Stromal cell of bone marrow (primary cell): ENCODE results near the gene SLX4IP.
A peak's percentile ranks its signal among the peaks of the same experiment; 100 is the strongest.

Source experiments
- DNase-seq: peaks from one replicate; pipeline ENCODE4 v3.0.0-alpha.2; 2012; ENCODE audit warnings: low read depth

The SLX4IP gene

DNA sequence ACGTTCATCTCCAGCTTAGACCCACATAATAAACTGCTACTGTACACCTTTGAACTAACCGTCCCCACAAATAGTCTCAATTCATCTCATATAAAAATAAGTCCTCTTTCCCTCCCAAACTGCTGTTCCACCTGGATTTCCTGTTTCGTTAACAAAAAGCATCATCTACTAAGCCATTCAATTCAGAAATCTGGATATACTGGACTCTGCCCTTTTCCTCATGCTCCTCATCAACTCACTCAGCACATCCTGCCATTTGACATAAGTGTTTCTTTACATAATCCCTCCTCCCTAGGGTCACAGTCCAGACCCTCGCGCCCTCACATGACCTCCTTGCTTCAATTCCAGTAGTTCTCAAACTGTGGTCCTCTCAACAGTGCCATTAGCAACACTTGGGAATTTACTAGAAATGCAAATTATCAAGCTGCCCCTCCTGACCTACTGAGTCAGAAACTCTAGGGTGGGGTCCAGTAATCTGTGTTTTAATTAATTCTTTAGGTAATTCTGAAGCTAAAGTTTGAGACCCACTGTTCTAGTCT is 5.6 kb upstream of the SLX4IP start:
- no peak for DNase-seq

DNA sequence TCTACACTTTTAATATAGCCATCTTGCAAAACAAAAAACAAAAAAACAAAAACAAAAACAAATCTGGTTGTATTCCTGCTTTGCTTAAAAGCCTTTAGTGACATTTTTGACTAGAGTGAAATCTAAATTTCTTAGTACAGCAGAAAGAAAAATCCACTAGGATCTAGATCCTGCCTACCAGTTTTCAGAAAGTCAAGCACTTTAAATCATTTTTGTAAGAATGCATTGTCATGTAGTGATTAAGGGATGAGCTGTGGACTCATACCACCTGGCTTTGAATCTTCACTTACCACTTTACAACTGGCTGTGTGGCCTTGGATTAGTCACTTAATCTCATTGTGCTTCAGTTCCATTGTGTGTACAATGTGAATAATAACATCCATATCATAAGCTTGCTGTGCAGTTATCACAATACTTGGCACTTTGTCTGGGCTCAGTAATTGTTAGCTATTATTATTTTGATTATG is 5.1 kb upstream of the SLX4IP start:
- no peak for DNase-seq

DNA sequence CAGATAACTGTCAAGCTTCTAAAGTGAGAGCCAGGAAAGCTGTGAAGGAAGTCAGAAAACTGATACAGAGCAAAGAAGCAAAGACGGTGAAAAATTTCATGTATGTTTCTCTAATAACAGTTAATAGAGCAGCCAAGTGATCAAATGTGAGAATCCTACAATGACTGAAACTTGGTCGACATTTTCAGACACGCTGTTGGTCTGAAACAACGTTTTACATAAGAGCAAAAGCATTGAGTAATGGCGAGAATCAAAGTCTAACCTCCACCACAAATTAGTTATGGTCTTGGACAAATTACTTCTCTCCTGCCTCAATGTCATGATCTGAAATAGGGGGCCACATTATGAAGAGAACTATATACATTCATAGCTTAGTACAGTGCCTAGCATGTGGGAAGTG is 4.4 kb upstream of the SLX4IP start:
- DNase-seq = no peak

DNA sequence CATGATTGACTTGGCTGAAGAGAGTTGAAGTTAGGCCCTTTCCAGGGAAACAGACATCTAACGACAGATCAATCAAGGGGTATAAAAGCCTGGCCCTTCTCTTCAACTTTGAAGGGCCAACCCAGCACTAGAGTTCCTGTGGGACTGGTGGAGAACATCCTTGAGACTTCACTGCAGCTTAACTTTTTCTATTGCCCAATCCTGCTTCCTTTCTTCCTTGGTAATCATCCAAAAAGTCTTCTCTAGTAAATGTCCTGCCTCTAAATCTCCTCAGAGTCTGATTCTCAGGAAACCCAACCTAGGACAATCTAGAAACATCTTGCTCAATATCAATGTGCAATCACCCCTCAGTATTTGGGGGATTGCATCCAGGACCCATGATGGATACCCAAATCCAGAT is 3.0 kb upstream of the SLX4IP start:
- no peak for DNase-seq

DNA sequence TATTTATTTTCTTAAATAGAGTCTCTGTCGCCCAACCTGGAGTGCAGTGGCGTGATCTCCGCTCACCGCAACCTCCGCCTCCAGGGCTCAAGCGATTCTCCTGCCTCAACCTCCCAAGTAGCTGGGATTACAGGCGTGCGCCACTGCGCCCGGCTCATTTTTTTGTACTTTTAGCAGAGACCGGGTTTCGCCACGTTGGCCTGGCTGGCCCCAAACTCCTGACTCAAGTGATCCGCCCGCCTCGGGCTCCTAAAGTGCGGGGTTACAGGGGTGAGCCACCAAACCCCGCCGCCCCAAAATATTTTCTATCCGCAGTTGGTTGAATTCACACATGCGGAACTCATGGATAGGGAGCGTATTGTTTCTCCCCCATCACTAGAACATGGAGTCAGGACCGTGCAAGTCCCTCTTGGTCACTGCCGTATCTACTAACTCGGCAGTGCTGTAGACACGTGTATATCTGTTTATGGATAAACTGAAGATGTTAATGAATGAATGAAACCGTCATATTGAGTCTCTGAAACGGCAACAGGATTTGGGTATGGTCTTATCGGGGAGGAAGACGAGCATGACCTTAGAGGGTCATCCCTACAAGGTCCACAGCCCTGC is 2.0 kb upstream of the SLX4IP start:
- DNase-seq = no peak

DNA sequence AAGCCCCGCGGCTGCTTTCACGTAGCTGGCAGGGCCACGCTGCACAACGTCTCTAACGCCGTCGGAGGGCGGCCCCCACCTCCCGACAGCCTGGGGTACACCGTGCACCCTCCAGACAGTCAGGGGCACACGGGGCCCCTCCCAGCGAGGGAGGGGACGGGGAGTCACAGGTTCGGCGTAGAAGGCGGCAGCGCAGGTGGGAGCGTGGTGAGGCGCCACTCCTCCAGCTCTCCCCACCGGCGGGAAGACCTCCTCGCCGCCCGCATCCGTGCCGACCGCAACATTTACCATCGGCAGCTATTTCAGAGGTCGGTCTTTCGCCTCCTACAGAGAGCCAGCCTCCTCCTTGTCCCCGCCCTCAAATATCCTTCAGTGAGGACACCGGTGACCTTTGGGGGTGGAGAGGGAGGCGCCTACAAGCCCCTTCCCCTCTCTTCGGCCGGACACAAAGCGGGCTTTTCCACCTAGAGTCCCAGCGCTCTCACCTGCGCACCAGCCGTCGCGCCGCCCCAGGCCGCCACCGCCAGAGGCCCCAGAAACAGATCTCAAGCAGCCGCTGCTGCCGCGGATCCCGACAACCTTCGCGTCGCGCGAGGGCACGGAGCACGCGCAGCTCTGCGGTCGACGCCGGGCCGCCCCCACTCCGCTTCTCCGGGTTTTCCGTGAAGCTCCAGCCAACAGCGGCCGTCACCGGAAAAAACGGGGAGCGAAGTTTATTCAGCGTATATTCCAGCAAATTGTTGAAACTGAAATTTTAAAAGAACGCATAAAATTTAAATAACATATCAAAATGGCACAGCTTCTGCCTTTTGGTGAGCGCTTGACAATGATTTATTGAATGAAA is 1.3 kb upstream of the SLX4IP start, which contains the start of gene MKKS:
Gene MKKS, minus strand, starts transcription at position 600 of the 844 bp plus-strand sequence. CDS start 20,708 bp downstream, outside the sequence.
- peak; percentile 85 for DNase-seq

DNA sequence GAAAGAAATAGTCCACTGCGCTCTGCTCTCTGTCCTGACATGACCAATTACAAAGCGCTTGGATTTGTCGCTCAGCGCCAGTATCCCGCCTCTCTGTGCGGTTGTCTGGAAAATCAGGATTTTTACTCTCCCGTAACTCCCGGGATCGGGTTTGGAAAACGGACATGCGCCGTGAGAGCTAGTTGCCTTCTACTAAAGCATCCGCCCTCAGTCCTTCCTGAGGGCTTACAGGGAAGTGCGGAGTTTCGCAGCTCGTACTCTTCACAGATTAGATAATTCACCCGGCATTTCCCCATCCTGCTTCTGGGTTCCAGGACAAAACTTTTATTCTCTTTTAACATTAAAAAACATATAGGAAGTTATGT is 656 bp upstream of the SLX4IP start:
- peak; percentile 99 for DNase-seq

DNA sequence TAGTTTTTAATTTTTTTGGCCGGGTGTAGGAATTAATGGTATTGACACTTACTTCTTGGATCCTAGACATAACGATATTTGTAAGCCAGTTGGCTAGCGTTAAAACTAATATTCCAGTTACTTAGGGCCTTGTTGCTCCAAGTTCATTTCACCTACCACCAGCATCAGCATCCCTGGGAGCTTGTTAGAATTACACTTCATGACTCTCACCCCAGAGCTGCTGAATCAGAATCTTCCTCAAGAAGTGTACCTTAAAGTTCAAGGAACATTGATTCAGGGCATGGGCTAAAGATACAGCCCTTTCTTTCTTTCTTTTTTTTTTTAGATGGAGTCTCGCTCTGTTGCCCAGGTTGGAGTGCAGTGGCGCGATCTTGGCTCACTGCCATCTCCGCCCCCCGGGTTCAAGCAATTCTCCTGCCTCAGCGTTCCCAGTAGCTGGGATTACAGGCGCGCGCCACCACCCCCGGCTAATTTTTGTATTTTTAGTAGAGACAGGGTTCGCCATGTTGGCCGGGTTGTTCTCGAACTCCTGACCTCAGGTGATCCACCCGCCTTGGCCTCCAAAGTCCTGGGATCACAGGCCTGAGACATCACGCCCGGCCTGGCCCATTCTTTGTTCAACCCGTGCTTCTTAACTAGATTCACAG is 1.1 kb downstream of the SLX4IP start:
- no peak for DNase-seq

DNA sequence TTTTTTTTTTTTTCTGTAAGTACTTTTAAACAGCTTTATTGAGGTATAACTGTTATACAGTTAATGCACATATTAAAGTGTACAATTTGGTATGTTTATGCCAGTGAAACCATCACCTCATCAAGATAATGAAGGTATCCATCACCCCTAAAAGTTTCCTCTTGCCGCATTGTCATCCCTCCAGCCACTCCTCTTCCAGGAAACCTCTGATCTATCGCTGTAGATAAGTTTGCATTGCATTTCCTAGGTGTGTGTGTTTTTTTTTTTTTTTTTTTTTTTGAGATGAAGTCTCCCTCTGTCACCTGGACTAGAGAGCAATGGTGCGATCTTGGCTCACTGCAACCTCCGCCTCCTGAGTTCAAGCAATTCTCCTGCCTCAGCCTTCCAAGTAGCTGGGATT is 3.1 kb downstream of the SLX4IP start:
- DNase-seq = no peak

DNA sequence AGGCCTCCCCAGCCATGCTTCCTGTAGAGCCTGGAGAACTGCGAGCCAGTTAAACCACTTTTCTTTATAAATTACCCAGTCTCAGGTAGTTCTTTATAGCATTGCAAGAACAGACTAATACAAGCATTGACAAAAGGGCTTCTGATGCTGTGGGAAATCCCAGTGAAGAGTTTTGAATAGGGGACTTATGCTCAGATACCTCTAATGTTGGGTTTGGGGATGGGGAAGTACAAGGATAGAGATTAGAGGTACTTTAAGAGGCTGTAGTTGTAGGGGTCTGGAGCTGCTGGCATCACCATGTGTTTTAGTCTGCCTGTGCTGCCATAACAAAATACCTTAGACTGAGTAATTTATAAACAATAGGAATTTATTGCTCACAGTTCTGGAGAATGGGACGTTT is 8.8 kb downstream of the SLX4IP start:
- no peak for DNase-seq

DNA sequence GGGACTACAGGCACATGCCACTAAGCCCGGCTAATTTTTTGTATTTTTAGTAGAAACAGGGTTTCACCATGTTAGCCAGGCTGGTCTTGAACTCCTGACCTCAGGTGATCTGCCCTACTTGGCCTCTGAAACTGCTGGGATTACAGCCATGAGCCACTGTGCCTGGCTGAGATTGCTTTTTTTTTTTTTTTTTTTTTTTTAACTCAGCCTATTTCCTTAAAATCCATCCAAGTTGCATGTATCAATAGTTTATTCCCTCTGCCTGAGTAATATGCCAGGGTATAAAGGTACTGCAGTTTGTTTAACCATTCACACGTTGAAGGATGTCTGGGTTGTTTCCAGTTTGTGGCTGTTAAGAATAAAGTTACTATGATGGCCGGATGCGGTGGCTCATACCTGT is 10.7 kb downstream of the SLX4IP start:
- no peak for DNase-seq

DNA sequence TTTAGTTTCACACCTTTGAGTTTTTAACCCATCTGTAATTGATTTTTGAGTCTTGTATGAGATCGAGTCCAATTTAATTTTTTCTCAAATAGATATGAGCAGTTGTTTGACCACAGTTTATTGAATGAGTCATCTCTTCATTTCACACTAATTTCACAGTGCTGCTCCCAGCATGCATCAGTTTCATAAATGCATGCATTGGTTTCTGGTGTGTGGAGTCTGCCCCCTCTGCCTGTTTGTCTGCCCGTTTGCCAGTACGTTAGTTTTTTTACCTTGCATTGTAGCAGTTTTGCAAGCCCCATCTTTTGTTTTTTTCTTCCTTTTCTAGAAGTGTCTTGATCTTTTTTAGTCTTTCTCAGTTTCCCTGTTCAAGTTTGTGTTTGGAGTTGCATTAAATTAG is 11.9 kb downstream of the SLX4IP start:
- peak; percentile 57 for DNase-seq

DNA sequence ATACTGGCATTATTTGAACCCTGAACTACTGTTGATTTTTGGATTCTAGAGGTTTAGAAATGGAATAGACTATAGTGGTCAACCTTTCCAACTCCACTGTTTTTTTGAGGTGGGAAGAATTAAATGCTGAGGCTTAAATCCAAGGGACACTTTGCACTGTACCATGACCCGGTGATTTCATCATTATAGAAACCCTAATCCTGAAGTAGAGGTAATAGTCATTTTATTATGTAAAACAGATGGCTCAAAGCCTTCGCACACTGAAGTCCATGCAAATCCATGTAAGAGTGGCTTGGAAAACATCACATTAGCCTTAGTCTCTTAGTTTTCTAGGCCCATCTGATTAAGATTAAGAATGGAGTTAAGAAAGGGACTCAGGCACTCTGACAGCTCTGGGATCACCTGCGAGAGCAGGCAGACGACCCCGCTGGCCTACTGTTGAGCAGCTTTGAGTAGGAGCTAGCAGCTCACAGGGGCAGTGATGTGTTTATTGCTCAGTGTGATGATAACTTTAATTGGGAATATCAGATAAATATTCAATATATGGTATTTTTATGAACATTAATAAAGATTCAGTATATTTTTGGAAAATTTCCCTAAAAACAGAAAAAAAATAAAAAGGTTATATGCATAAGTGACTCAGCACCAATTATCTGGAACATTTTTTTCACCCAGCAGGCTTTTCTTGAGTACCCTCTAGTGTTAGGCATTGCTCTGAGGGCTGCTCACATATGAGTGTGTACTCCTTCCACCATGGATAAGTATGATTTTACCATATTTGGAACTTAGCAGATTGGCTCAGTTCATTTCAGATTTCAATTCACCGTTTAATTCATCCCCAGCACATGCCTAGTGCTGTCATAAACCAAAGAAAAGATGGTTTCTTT is 13.4 kb downstream of the SLX4IP start:
- DNase-seq = peak; percentile 30

DNA sequence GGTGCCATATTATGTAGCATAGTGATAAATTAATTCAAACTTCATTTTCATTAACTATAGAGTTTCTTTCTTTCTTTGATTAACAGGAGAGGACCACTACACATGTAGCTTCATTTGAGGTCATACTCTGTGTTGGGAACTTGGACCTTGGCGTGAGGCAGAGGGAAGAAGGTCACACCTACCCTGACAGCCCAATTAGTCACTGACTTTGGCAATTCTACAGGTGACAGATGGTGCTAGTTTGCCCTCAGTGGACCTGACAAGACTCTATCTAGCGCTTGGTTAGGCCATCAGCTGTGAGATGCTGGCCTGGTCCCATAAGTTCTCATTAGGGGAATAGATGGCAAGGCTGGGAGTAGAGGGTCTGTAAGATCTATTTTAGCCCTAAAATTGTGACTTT is 14.2 kb downstream of the SLX4IP start:
- DNase-seq = no peak

DNA sequence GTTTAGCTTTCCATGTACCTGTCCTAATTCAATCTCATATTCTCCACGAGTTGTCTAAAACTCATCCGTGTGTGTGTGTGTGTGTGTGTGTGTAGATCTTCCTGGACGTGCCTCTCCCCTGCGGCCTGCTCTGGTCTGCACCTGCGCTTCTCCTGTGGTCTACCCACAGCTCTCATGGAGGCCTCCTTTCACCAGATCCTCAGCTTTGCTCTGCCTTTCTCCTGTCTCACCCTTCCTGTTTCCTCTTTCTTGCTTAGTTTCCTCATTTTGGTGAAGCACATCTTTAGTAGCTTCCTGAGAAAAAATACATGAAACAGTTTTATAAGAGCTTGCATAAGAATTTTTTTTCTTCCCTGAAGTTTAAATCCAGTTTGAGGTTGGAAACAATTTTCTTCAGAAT is 18.1 kb downstream of the SLX4IP start:
- no peak for DNase-seq

DNA sequence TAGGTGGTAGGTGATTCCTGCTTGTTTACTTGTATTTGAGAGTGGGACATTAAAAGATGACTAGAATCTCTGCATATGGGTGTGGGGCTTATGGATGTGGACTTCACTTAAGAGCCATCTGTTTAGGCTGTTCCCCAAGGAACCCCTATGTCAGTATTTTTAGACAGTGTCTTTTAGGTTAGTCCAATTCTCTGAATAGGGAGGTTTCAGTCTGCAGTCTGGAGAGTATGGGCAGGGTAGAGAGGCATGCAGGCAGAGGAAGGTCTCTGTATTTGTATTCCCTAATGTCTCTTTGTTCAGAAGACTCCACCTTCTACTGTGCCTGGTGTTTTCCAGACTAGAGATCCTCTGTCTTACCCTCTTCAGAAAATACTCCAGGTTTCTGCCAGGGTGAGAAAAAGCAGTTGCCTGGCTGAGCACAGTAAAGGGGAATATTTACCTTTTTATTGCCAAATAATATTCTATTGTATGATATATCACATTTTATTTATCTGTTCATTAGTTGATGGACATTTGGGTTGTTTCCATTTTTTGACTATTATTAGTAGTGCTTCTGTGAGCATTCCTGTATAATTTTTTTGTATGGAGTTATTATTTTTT is 19.1 kb downstream of the SLX4IP start:
- no peak for DNase-seq

DNA sequence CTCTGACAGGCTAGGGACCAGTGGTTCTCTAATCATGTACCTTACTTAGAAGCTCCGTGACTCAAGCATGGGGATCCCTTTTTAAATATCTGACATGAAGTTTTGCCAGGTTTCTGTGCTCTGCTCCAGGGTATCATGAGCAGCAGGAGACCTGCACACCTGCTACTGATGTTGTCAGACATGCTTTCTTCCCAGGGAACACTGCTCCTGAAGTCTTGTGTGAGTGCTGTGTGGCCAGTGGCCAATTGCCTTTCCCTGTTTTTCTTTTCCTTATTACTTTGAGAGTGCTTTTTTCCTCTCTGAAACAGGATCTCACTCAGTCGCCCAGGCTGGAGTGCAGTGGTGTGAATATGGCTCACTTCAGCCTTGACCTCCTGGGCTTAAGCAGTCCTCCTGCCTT is 26.4 kb downstream of the SLX4IP start:
- no peak for DNase-seq

DNA sequence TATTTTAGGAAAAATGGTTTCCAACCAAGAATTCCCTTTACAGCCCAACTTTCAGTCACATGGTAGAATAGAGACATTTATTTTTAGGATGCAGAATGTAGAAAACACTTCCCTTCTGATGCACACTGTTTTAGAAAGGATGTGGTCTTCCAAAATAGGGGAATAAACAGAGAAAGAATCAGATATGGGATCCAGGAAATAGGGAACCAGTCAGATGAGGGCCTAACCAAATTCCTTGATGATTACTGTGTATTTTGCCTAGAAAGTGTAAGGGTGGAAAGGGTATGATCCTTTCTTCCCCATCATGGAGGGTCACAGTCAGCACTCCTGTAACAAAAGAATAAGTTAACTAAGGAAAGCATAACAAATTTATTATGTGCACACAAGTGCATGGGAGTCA is 27.4 kb downstream of the SLX4IP start:
- DNase-seq = no peak

DNA sequence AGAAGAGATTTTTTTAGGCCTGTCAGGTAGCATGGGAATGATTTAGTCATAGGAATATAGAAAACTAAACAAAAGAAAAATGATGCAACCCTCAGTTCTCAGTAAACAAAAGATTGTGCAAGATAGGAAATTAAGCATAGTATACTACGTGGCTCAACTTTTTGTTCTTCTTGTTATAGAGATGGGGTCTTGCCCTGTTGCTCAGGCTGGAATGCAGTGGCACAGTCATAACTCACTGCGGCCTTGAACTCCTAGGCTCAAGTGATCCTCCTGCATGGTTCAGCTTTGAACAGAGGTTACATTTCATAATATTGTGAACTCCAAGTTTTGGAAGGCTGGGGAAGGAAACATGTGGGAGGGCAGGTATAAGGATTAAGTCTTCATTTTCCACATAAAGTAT is 28.5 kb downstream of the SLX4IP start:
- DNase-seq = no peak

DNA sequence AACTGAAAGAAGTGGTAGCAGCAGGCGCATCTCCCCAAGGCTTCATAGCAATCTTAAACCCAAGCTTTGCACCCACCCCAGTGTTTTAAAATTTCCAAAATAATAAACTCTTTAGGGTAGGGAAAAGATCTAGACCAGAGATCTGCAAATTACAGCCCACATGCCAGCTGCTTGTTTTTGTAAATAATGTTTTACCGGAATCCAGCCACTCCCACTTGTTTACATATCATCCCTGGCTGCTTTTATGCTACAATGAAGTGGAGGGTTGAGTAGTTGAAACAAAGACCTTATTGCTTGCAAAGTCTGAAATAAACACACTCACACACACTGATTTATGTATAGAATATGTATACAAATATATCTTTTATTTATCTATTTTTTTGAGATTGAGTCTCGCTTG is 30.0 kb downstream of the SLX4IP start:
- DNase-seq = no peak

DNA sequence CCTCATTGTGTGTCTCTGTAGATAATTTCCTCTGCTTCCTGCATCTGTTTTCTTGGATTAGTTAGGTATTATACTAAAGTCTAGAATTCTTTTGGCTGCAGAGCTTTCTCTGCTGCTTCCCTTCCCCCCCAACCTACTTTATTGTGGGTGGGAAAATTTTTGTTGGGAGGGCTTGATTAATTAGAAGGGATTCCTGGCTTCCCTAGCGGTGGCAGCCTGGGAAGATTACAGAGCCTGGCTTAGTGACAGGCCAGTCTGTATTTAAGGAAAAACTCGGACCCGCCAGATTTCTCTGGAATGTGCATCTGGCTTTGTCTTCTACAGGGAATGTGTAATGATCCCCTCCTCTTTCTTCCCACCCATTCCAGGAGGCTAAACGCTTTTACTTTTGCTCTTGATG is 31.2 kb downstream of the SLX4IP start:
- DNase-seq = no peak

DNA sequence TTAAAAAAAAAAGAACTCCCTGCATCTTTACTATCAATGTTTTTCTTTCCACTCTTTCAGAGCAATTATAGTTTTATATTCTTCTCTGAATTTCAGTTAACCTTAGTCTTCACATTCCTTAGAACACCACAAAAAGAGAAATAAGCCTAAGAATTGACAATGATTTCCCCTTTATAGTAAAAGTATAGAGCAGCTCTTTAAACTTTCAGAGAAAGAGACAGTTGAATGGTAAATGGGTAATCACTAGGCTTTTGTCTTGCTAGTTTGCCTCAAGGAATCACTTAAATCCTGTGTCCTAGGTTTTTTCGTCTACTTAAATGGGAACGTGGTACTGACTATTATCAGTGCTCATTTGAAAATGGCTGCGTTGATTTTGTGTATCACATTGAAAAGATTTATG is 31.8 kb downstream of the SLX4IP start:
- DNase-seq = no peak
